Osteoblast (primary cell): ENCODE data around the gene AUH. TPM values are rescaled to one million over a fixed set of nuclear protein-coding genes. Genes with fewer than 3 reads are reported as not detected.
"Not testable (repeated sequence)": the region's sequence is repeated elsewhere in the genome, so short reads cannot be mapped to it uniquely, and the experiment has no call there.

Experiments used
- DNase-seq: peaks from one replicate; pipeline ENCODE4 v3.0.0; 2011; ENCODE audit warnings: low spot score, mixed read lengths; ENCODE audit not compliant: insufficient read length; ENCODE audit errors: missing footprints
- H2AFZ ChIP-seq: 2 replicates; pipeline ENCODE4 v1.6.0; 2011; ENCODE audit warnings: mild to moderate bottlenecking, low read length
- H3K27ac ChIP-seq: 2 replicates; pipeline ENCODE4 v1.5.1; 2011; ENCODE audit warnings: mild to moderate bottlenecking, low read depth, low read length, moderate library complexity
- H3K27me3 ChIP-seq: 2 replicates; pipeline ENCODE4 v1.6.0; 2012; ENCODE audit warnings: mild to moderate bottlenecking, control low read depth, inconsistent platforms, low read length, moderate library complexity; ENCODE audit not compliant: insufficient read depth
- H3K36me3 ChIP-seq: 2 replicates; pipeline ENCODE4 v1.5.1; 2011; ENCODE audit warnings: mild to moderate bottlenecking, low read length, control low read depth, moderate library complexity; ENCODE audit not compliant: insufficient read depth
- H3K4me1 ChIP-seq: 2 replicates; pipeline ENCODE4 v1.5.1; 2011; ENCODE audit warnings: mild to moderate bottlenecking, low read length, control low read depth, moderate library complexity; ENCODE audit not compliant: insufficient read depth
- H3K4me2 ChIP-seq: 2 replicates; pipeline ENCODE4 v1.6.0; 2011; ENCODE audit warnings: mild to moderate bottlenecking, low read length; ENCODE audit not compliant: insufficient read depth
- H3K4me3 ChIP-seq: fragments of 200-600 bp; sonication (generic); 3 replicates; pipeline ENCODE4 v1.5.1; 2012; ENCODE audit warnings: mild to moderate bottlenecking, low read length, inconsistent platforms; ENCODE audit not compliant: insufficient read depth
- H3K79me2 ChIP-seq: 2 replicates; pipeline ENCODE4 v1.6.0; 2012; ENCODE audit warnings: mild to moderate bottlenecking, low read length, control low read depth, inconsistent platforms; ENCODE audit not compliant: insufficient read depth
- H3K9me3 ChIP-seq: 2 replicates; pipeline ENCODE4 v1.5.1; 2011; ENCODE audit warnings: low read depth, low read length, control low read depth
- H4K20me1 ChIP-seq: 2 replicates; pipeline ENCODE4 v1.6.0; 2012; ENCODE audit warnings: mild to moderate bottlenecking, low read length, control low read depth; ENCODE audit not compliant: insufficient read depth
- total RNA-seq: library from RNA; depleted of rRNA; stranded (reverse); fragments of >200 nt; gene quantifications from 2 replicates; pipeline ENCODE4 v1.2.3, GENCODE V29; 2012
- TF ChIP-seq, protein P1 (sequence below): IDR thresholded peaks from 2 replicates; pipeline ENCODE4 v1.5.1; 2011; ENCODE audit warnings: mild to moderate bottlenecking, low read depth, low read length, moderate library complexity; ENCODE audit errors: extremely low read depth

AUH gene
- total RNA-seq, 1 donor, result 17.0 TPM

DNA sequence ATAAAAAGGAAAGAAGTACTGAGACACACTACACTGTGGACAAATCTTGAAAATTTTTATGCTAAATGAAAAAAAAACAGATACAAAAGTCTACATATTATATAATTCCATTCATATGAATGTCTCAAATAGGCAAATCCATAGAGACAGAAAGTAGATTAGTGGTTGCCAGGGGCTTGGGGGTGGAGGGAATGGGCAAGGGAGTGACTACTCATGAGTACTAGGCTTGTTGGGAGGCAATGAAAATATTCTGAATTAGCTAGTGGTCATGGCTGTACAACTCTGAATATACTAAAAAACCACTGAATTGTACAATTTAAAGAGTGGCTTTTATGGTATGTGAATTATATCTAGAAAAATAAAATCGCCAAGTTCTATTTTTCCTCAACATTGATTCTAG, 154.9 kb downstream of the AUH start:
- H2AFZ ChIP-seq, result no peak overlapping the region
- no peaks in the 10 kb centered on the region for H3K79me2 ChIP-seq
- TF ChIP-seq, protein P1, sequence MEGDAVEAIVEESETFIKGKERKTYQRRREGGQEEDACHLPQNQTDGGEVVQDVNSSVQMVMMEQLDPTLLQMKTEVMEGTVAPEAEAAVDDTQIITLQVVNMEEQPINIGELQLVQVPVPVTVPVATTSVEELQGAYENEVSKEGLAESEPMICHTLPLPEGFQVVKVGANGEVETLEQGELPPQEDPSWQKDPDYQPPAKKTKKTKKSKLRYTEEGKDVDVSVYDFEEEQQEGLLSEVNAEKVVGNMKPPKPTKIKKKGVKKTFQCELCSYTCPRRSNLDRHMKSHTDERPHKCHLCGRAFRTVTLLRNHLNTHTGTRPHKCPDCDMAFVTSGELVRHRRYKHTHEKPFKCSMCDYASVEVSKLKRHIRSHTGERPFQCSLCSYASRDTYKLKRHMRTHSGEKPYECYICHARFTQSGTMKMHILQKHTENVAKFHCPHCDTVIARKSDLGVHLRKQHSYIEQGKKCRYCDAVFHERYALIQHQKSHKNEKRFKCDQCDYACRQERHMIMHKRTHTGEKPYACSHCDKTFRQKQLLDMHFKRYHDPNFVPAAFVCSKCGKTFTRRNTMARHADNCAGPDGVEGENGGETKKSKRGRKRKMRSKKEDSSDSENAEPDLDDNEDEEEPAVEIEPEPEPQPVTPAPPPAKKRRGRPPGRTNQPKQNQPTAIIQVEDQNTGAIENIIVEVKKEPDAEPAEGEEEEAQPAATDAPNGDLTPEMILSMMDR, result no peak
- H3K4me1 ChIP-seq, result peaks cover 17% of the 10 kb centered on the region
- H3K27me3 ChIP-seq, result no peaks in the 10 kb centered on the region
- no peaks in the 10 kb centered on the region for H4K20me1 ChIP-seq
- no peaks in the 10 kb centered on the region for H3K9me3 ChIP-seq
- H3K4me2 ChIP-seq, result peak overlapping the region; percentile 73
- no peak overlapping the region for H3K4me3 ChIP-seq
- no peaks in the 10 kb centered on the region for H3K36me3 ChIP-seq
- DNase-seq, result no peak
- H3K27ac ChIP-seq, result peak overlapping the region; percentile 60

DNA sequence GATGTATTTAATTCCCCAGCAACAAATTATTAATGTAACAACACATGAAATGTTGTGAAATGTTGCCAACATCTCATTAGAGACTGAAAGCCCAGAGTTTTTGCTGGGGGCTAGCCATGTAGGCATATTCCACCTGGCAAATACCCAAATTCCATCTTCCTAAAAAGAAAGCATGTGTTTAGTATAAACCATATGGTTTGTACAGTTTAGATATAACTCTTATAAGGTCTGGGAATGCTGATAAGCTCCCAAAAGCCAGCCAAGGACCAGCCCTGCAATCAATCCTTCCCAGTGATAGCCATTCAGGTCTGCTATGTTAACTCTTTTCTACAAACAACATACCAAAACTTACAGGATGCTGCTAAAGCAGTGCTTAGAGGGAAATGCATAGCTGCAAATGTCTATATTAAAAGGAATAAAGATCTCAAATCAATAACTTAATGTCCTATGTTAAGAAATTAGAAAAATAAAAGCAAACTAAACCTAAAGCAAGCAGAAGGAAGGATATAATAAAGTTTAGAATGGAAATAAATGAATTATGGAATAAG, 158.9 kb downstream of the AUH start:
- Histone ChIP-seq H3K27ac (no peak overlapping the region), H3K4me2 (no peak overlapping the region), H3K27me3 (no peaks in the 10 kb centered on the region), H3K79me2 (no peaks in the 10 kb centered on the region), H3K9me3 (no peaks in the 10 kb centered on the region), H2AFZ (no peak overlapping the region), H4K20me1 (no peaks in the 10 kb centered on the region), H3K4me3 (no peak overlapping the region), H3K4me1 (peaks cover 15% of the 10 kb centered on the region), H3K36me3 (no peaks in the 10 kb centered on the region)
- DNase-seq, result no peak
- TF ChIP-seq, protein P1, result no peak

DNA sequence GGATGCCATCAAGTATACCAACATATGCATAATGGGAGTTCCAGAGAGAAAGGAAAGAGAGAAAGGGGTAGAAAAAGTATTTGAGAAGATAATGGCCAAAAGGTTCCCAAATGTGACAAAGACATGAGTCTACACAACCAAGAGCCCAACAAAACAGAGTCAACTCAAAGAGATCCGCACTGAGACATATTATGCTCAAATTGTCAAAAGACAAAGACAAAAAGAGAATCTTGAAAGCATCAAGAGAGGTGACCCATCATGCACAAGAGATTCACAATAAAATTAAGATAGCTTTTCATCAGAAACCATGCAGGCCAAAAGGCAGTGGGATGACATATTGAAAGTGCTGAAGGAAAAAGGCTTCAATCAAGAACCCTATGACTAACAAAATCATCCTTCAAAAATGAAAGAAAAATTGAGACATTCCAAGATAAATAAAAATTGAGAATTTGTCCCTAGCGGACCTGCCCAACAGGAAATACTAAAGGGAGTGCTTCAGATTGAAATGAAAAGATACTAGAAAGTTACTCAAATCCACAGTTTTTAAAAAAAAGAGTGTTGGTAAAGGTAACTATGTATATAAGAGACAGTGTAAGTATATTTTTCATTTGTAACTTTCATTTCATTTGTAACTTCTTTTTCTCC, 160.9 kb downstream of the AUH start:
- peak overlapping the region; percentile 2 for H3K4me2 ChIP-seq
- H3K79me2 ChIP-seq, result no peaks in the 10 kb centered on the region
- peaks cover 23% of the 10 kb centered on the region for H3K4me1 ChIP-seq
- H3K36me3 ChIP-seq, result no peaks in the 10 kb centered on the region
- DNase-seq, result no peak
- no peaks in the 10 kb centered on the region for H4K20me1 ChIP-seq
- H3K27me3 ChIP-seq, result no peaks in the 10 kb centered on the region
- no peak overlapping the region for H2AFZ ChIP-seq
- peak overlapping the region; percentile 13 for H3K27ac ChIP-seq
- no peaks in the 10 kb centered on the region for H3K9me3 ChIP-seq
- TF ChIP-seq, protein P1, result no peak
- no peak overlapping the region for H3K4me3 ChIP-seq

DNA sequence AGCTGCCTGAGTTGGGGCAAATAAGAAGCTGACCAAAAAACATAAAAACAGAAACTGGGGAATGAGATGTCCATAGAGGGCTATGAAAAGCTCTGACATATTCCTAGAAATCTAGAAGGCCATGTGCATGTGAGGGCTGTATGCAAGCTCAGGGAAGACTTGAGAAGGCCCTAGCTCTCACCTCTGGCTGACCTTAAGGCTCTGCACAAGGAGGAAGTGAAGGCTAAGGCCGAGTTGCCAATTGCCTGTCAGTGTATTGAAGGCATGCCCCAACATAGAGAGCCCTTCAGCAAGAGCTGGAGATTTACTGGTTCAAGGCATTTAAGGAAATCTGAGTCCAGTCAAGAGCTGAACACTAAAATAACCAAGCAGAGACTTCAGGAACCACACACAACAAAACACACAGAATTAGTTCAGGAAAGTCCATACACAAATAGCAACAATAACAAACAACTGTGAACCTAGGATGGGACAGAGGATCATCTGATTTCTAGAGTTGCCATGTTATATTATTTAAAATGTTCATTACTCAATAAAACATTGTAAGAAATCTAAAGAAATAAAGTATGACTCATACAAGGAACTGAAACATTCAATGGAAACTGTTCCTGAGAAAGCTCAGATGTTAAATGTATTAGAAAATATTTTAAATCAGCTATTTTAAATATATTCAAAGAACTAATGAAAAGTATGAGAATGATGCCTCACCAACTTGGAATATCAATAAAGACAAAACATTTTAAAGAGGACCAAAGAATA, 161.8 kb downstream of the AUH start:
- DNase-seq, result no peak
- Histone ChIP-seq H2AFZ (no peak overlapping the region), H3K27ac (no peak overlapping the region), H3K27me3 (no peaks in the 10 kb centered on the region), H3K79me2 (no peaks in the 10 kb centered on the region), H3K4me3 (no peak overlapping the region), H3K4me1 (peaks cover 23% of the 10 kb centered on the region), H4K20me1 (no peaks in the 10 kb centered on the region), H3K9me3 (no peaks in the 10 kb centered on the region), H3K36me3 (no peaks in the 10 kb centered on the region), H3K4me2 (no peak overlapping the region)
- TF ChIP-seq, protein P1, result no peak

DNA sequence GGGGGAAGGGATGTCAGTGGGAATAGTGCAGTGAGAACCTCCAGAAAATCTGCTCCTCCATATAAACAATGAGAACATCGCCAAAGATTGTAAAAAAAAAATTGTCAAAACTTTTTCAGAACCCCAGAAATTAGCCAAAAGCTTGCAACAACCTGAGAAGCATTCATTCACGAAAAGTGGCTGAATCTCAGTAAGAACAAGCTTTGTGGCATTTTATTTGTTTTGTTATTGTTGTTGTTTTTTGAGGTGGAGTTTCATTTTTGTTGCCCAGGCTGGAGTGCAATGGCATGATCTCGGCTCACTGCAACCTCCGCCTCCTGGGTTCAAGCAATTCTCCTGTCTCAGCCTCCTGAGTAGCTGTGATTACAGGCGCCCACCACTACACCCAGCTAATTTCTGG, 162.8 kb downstream of the AUH start:
- H3K4me2 ChIP-seq, H3K79me2 ChIP-seq, H3K27me3 ChIP-seq, DNase-seq, H3K27ac ChIP-seq, H3K9me3 ChIP-seq, H4K20me1 ChIP-seq, H2AFZ ChIP-seq, H3K4me3 ChIP-seq, H3K36me3 ChIP-seq: not testable (repeated sequence)
- H3K4me1 ChIP-seq, result peaks cover 29% of the 10 kb centered on the region
